GM23248 (cell line): ENCODE results near the gene SPTB.

Experiments
- EZH2 ChIP-seq: fragments of 200-600 bp; sonication (generic); IDR thresholded peaks from 2 replicates; pipeline ENCODE4 v1.6.1; 2018; ENCODE audit warnings: antibody characterized with exemption, mild to moderate bottlenecking; ENCODE audit not compliant: insufficient read depth, poor library complexity, severe bottlenecking
- EZH2phosphoT487 ChIP-seq: fragments of 200-600 bp; sonication (generic); IDR thresholded peaks from 2 replicates; pipeline ENCODE4 v1.6.1; 2018; ENCODE audit warnings: antibody characterized with exemption, moderate library complexity, mild to moderate bottlenecking, low read depth; ENCODE audit not compliant: insufficient read depth

GRCh38 chr14:64850369-64851137 lies 29.2 kb downstream of the SPTB start:
- no peak for TF ChIP-seq EZH2phosphoT487
- no peak for TF ChIP-seq EZH2
